ENCODE measurements around the gene WDFY4.

WDFY4 gene

GRCh38 chr10:48697091-48697490, 12.4 kb downstream of the WDFY4 start:
- no peak overlapping the region for H3K4me3 ChIP-seq (ENCODE audit: low read depth, low read length)
- TF ChIP-seq, protein P1, sequence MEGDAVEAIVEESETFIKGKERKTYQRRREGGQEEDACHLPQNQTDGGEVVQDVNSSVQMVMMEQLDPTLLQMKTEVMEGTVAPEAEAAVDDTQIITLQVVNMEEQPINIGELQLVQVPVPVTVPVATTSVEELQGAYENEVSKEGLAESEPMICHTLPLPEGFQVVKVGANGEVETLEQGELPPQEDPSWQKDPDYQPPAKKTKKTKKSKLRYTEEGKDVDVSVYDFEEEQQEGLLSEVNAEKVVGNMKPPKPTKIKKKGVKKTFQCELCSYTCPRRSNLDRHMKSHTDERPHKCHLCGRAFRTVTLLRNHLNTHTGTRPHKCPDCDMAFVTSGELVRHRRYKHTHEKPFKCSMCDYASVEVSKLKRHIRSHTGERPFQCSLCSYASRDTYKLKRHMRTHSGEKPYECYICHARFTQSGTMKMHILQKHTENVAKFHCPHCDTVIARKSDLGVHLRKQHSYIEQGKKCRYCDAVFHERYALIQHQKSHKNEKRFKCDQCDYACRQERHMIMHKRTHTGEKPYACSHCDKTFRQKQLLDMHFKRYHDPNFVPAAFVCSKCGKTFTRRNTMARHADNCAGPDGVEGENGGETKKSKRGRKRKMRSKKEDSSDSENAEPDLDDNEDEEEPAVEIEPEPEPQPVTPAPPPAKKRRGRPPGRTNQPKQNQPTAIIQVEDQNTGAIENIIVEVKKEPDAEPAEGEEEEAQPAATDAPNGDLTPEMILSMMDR (conservative IDR thresholded peaks at IDR 0.05; ENCODE audit: low read depth, low read length) = no peak
- no peak for DNase-seq (ENCODE audit: low read depth)

- TF ChIP-seq, protein P1 (conservative IDR thresholded peaks at IDR 0.05; ENCODE audit: low read depth, low read length) = no peak
- no peak for DNase-seq (ENCODE audit: low read depth)
- H3K4me3 ChIP-seq (ENCODE audit: low read depth, low read length) = no peak overlapping the region
Observed at GRCh38 chr10:48697821-48698764, 13.4 kb downstream of the WDFY4 start.

DNA sequence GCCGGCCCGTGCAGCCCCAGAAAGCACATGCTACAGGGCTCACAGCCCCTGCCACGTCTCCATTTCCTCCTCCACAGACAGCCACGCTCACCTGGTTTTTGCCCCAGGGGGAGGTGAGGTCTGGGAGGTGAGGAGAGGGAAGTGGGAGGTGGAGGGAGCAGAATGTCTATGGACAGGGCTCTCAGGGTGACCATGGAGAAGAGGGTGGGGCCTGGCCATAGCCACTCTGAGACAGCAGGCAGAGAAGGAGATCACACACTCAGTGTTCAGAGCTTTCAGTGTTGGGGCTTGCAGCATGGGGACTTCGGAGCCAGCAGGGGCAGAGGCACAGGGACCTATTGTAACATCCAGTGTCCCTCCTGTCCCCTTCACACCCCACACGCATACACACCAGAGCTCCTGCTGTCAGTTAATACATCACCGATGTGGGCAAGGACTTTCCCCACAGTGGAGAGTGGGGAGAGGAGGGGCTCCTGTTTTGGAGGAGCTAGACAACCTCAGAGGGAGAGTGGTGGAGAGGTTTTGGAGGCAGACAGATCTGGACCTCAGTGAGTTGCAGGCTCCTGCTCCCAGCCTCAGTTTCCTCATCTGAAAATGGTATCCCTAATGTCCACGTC, 14.4 kb downstream of the WDFY4 start:
- DNase-seq (ENCODE audit: low read depth) = no peak
- TF ChIP-seq, protein P1 (conservative IDR thresholded peaks at IDR 0.05; ENCODE audit: low read depth, low read length) = no peak
- no peak overlapping the region for H3K4me3 ChIP-seq (ENCODE audit: low read depth, low read length)

GRCh38 chr10:48700071-48700470, 15.4 kb downstream of the WDFY4 start:
- TF ChIP-seq, protein P1 (conservative IDR thresholded peaks at IDR 0.05; ENCODE audit: low read depth, low read length) = no peak

DNA sequence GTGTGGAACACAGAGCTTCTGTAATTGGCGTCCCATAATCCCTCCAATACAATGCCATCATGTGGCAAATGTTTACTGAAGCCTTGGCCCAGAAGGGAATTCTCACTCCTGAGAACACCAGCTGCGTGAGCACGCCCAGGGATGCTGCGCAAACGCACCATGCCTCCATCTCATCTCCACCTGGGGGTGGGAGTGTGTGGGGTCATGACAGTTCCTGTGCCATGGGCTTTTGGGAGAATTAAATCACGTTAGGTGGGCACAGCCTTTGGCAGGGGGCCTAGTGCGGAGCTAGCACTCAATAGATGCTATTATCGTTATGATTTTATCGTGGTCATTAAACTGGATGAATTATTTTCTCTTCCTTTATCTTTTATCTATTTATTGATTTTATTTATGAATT, 15.8 kb downstream of the WDFY4 start:
- TF ChIP-seq, protein P1 (conservative IDR thresholded peaks at IDR 0.05; ENCODE audit: low read depth, low read length) = no peak
- H3K4me3 ChIP-seq (ENCODE audit: low read depth, low read length) = no peak overlapping the region
- DNase-seq (ENCODE audit: low read depth) = no peak

More at GRCh38 chr10:48700071-48700470, 15.4 kb downstream of the WDFY4 start:
- no peak overlapping the region for H3K4me3 ChIP-seq (ENCODE audit: low read depth, low read length)
- no peak for DNase-seq (ENCODE audit: low read depth)

DNA sequence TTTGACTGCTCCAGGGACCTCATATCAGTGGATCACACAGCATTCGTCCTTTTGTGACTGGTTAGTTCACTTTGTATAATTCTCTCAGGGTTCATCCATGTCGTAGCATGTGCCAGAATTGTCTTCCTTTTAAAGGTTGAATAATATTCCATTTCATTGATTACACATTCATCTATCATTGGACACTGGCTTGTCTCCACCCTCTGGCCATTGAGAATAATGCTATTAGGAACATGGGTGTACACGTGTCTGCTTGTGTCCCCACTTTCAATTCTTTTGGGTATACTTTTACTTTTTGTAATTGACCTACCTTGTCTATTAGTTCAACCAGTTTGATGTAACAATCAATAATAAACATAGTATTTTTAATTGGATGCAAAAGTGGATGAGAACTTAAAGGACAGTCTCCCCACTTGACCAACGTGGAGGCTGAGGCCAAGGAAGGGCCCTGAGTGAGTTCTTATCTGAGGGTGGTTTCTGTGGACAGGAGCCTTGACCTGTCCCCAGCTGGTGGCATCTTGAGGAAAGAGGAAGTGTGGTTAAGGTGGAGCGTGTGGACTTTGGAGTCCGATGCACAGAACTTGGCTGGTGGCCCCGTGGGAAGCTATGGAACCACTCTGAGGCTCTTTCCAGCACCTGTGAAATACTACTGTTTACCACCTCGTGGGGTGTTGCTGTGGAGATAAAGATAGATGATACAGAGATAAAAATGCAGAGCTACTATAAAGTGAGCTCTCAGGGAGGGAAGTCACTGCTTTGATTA, 16.6 kb downstream of the WDFY4 start:
- DNase-seq (ENCODE audit: low read depth) = no peak
- H3K4me3 ChIP-seq (ENCODE audit: low read depth, low read length) = no peak overlapping the region
- TF ChIP-seq, protein P1 (conservative IDR thresholded peaks at IDR 0.05; ENCODE audit: low read depth, low read length) = no peak

Data from choroid plexus epithelial cell (primary cell).